WTC11 (cell line): ENCODE results near the gene ACSBG1. TPM values are rescaled to one million over a fixed set of nuclear protein-coding genes. Genes with fewer than 3 reads are reported as not detected.

Experiments used
- ATAC-seq: fragments of 200-7000 bp; cut with Tn5 transposase; 2 replicates; pipeline ENCODE4 v1.10.0; 2021; ENCODE audit warnings: mild to moderate bottlenecking, moderate library complexity
- CTCF ChIA-PET: fragments of 300-600 bp; sonication (Branson Sonifier 250); formaldehyde crosslinking; loops from one replicate; lab custom pipeline; 2021; ENCODE audit warnings: antibody characterized with exemption; lab: Charles Lee
- POLR2A ChIA-PET: fragments of 350-600 bp; sonication (Branson Sonifier 250); formaldehyde crosslinking; loops from one replicate; lab custom pipeline; 2021; ENCODE audit warnings: antibody characterized with exemption; lab: Charles Lee
- DNase-seq: peaks from one replicate; pipeline ENCODE4 v3.0.0; 2021; ENCODE audit warnings: low spot score
- H3K27ac Mint-ChIP-seq: 2 replicates; pipeline ENCODE4 v1.8.0; 2021; ENCODE audit warnings: mixed read lengths
- H3K27me3 Mint-ChIP-seq: 2 replicates; pipeline ENCODE4 v1.8.0; 2021; ENCODE audit warnings: low read depth, mild to moderate bottlenecking, moderate library complexity, mixed read lengths
- H3K36me3 Mint-ChIP-seq: 2 replicates; pipeline ENCODE4 v1.8.0; 2021; ENCODE audit warnings: mixed read lengths
- H3K4me1 Mint-ChIP-seq: 2 replicates; pipeline ENCODE4 v1.8.0; 2022; ENCODE audit warnings: mixed read lengths
- H3K4me3 Mint-ChIP-seq: 2 replicates; pipeline ENCODE4 v1.8.0; 2021; ENCODE audit warnings: mild to moderate bottlenecking, moderate library complexity, mixed read lengths
- H3K9me3 Mint-ChIP-seq: 2 replicates; pipeline ENCODE4 v1.8.0; 2021; ENCODE audit warnings: mixed read lengths
- CDX4 ChIP-seq: fragments of 250-450 bp; sonication (Bioruptor Pico); IDR thresholded peaks from 2 replicates; pipeline ENCODE4 v1.9.0; 2021; ENCODE audit warnings: moderate library complexity, mild to moderate bottlenecking, inconsistent platforms, borderline replicate concordance
- ETV6 ChIP-seq: sonication (generic); formaldehyde crosslinking; IDR thresholded peaks from 2 replicates; pipeline ENCODE4 v1.8.1; 2022; ENCODE audit warnings: mild to moderate bottlenecking, missing genetic modification reagents
- MXD4 ChIP-seq: fragments of 250-450 bp; sonication (Bioruptor Pico); IDR thresholded peaks from 2 replicates; pipeline ENCODE4 v1.8.0; 2021; ENCODE audit warnings: mild to moderate bottlenecking, moderate library complexity, borderline replicate concordance
- SOX15 ChIP-seq: fragments of 250-450 bp; sonication (Bioruptor Pico); IDR thresholded peaks from 2 replicates; pipeline ENCODE4 v1.9.0; 2021; ENCODE audit warnings: mild to moderate bottlenecking
- TEAD4 ChIP-seq: sonication (generic); formaldehyde crosslinking; IDR thresholded peaks from 2 replicates; pipeline ENCODE4 v1.8.0; 2022; ENCODE audit warnings: mild to moderate bottlenecking, missing genetic modification reagents
- ZBTB21 ChIP-seq: sonication (generic); formaldehyde crosslinking; IDR thresholded peaks from 2 replicates; pipeline ENCODE4 v1.8.1; 2023; ENCODE audit warnings: mild to moderate bottlenecking, missing genetic modification reagents, borderline replicate concordance
- ZNF121 ChIP-seq: sonication (generic); formaldehyde crosslinking; IDR thresholded peaks from 2 replicates; pipeline ENCODE4 v1.8.0; 2023; ENCODE audit warnings: missing genetic modification reagents
- ZNF423 ChIP-seq: fragments of 250-450 bp; sonication (Bioruptor Pico); IDR thresholded peaks from 2 replicates; pipeline ENCODE4 v2.1.2; 2022; ENCODE audit warnings: mild to moderate bottlenecking, moderate library complexity
- total RNA-seq: library from RNA; stranded (reverse); gene quantifications from 3 replicates; pipeline ENCODE4 v1.2.3, GENCODE V29; 2021
- TF ChIP-seq, protein P1 (sequence below): sonication (generic); formaldehyde crosslinking; IDR thresholded peaks from 2 replicates; pipeline ENCODE4 v1.8.1; 2023; ENCODE audit warnings: mild to moderate bottlenecking, missing genetic modification reagents
- TF ChIP-seq, protein P2 (sequence below): sonication (generic); formaldehyde crosslinking; IDR thresholded peaks from 2 replicates; pipeline ENCODE4 v1.8.0; 2023; ENCODE audit warnings: missing genetic modification reagents, mild to moderate bottlenecking, borderline replicate concordance
- TF ChIP-seq, protein P3 (sequence below): fragments of 200-600 bp; IDR thresholded peaks from 2 replicates; pipeline ENCODE4 v1.8.0; 2022; ENCODE audit warnings: antibody characterized with exemption
- TF ChIP-seq, protein P4 (sequence below): sonication (generic); formaldehyde crosslinking; IDR thresholded peaks from 2 replicates; pipeline ENCODE4 v1.8.1; 2023; ENCODE audit warnings: mild to moderate bottlenecking, missing genetic modification reagents, borderline replicate concordance
- TF ChIP-seq, protein P5 (sequence below): sonication (generic); formaldehyde crosslinking; IDR thresholded peaks from 2 replicates; pipeline ENCODE4 v1.8.0; 2022; ENCODE audit warnings: mild to moderate bottlenecking, missing genetic modification reagents

The ACSBG1 gene
- total RNA-seq, 1 experiment from 2014 or later: 5.8 TPM

GRCh38 chr15:78125267-78125666 lies 109.1 kb downstream of the ACSBG1 start:
- Mint-ChIP-seq H3K9me3 (no peaks in the 10 kb centered on the region), H3K4me3 (no peak overlapping the region), H3K36me3 (0 out of 2 replicates have a peak, but pooled peaks cover 7% of the 10 kb centered on the region), H3K27ac (no peak overlapping the region), H3K27me3 (no peaks in the 10 kb centered on the region), H3K4me1 (peaks cover 38% of the 10 kb centered on the region)
- CTCF ChIA-PET: interaction anchor here (0.9 kb wide), 1 partner anchor 12 kb away, joined by 8 read pairs; no protein-coding TSS in a partner anchor
- TF ChIP-seq SOX15: no peak
- TF ChIP-seq, protein P1, sequence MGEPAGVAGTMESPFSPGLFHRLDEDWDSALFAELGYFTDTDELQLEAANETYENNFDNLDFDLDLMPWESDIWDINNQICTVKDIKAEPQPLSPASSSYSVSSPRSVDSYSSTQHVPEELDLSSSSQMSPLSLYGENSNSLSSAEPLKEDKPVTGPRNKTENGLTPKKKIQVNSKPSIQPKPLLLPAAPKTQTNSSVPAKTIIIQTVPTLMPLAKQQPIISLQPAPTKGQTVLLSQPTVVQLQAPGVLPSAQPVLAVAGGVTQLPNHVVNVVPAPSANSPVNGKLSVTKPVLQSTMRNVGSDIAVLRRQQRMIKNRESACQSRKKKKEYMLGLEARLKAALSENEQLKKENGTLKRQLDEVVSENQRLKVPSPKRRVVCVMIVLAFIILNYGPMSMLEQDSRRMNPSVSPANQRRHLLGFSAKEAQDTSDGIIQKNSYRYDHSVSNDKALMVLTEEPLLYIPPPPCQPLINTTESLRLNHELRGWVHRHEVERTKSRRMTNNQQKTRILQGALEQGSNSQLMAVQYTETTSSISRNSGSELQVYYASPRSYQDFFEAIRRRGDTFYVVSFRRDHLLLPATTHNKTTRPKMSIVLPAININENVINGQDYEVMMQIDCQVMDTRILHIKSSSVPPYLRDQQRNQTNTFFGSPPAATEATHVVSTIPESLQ: no peak
- TF ChIP-seq, protein P2, sequence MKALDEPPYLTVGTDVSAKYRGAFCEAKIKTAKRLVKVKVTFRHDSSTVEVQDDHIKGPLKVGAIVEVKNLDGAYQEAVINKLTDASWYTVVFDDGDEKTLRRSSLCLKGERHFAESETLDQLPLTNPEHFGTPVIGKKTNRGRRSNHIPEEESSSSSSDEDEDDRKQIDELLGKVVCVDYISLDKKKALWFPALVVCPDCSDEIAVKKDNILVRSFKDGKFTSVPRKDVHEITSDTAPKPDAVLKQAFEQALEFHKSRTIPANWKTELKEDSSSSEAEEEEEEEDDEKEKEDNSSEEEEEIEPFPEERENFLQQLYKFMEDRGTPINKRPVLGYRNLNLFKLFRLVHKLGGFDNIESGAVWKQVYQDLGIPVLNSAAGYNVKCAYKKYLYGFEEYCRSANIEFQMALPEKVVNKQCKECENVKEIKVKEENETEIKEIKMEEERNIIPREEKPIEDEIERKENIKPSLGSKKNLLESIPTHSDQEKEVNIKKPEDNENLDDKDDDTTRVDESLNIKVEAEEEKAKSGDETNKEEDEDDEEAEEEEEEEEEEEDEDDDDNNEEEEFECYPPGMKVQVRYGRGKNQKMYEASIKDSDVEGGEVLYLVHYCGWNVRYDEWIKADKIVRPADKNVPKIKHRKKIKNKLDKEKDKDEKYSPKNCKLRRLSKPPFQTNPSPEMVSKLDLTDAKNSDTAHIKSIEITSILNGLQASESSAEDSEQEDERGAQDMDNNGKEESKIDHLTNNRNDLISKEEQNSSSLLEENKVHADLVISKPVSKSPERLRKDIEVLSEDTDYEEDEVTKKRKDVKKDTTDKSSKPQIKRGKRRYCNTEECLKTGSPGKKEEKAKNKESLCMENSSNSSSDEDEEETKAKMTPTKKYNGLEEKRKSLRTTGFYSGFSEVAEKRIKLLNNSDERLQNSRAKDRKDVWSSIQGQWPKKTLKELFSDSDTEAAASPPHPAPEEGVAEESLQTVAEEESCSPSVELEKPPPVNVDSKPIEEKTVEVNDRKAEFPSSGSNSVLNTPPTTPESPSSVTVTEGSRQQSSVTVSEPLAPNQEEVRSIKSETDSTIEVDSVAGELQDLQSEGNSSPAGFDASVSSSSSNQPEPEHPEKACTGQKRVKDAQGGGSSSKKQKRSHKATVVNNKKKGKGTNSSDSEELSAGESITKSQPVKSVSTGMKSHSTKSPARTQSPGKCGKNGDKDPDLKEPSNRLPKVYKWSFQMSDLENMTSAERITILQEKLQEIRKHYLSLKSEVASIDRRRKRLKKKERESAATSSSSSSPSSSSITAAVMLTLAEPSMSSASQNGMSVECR (CRISPR knock-in tag): no peak
- no peak for TF ChIP-seq TEAD4 (CRISPR knock-in tag)
- TF ChIP-seq CDX4: no peak
- TF ChIP-seq ETV6 (CRISPR knock-in tag): no peak
- TF ChIP-seq, protein P3, sequence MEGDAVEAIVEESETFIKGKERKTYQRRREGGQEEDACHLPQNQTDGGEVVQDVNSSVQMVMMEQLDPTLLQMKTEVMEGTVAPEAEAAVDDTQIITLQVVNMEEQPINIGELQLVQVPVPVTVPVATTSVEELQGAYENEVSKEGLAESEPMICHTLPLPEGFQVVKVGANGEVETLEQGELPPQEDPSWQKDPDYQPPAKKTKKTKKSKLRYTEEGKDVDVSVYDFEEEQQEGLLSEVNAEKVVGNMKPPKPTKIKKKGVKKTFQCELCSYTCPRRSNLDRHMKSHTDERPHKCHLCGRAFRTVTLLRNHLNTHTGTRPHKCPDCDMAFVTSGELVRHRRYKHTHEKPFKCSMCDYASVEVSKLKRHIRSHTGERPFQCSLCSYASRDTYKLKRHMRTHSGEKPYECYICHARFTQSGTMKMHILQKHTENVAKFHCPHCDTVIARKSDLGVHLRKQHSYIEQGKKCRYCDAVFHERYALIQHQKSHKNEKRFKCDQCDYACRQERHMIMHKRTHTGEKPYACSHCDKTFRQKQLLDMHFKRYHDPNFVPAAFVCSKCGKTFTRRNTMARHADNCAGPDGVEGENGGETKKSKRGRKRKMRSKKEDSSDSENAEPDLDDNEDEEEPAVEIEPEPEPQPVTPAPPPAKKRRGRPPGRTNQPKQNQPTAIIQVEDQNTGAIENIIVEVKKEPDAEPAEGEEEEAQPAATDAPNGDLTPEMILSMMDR: no peak
- no peak for TF ChIP-seq ZNF423 (CRISPR knock-in tag)
- TF ChIP-seq, protein P4, sequence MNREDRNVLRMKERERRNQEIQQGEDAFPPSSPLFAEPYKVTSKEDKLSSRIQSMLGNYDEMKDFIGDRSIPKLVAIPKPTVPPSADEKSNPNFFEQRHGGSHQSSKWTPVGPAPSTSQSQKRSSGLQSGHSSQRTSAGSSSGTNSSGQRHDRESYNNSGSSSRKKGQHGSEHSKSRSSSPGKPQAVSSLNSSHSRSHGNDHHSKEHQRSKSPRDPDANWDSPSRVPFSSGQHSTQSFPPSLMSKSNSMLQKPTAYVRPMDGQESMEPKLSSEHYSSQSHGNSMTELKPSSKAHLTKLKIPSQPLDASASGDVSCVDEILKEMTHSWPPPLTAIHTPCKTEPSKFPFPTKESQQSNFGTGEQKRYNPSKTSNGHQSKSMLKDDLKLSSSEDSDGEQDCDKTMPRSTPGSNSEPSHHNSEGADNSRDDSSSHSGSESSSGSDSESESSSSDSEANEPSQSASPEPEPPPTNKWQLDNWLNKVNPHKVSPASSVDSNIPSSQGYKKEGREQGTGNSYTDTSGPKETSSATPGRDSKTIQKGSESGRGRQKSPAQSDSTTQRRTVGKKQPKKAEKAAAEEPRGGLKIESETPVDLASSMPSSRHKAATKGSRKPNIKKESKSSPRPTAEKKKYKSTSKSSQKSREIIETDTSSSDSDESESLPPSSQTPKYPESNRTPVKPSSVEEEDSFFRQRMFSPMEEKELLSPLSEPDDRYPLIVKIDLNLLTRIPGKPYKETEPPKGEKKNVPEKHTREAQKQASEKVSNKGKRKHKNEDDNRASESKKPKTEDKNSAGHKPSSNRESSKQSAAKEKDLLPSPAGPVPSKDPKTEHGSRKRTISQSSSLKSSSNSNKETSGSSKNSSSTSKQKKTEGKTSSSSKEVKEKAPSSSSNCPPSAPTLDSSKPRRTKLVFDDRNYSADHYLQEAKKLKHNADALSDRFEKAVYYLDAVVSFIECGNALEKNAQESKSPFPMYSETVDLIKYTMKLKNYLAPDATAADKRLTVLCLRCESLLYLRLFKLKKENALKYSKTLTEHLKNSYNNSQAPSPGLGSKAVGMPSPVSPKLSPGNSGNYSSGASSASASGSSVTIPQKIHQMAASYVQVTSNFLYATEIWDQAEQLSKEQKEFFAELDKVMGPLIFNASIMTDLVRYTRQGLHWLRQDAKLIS (CRISPR knock-in tag): no peak
- TF ChIP-seq, protein P5, sequence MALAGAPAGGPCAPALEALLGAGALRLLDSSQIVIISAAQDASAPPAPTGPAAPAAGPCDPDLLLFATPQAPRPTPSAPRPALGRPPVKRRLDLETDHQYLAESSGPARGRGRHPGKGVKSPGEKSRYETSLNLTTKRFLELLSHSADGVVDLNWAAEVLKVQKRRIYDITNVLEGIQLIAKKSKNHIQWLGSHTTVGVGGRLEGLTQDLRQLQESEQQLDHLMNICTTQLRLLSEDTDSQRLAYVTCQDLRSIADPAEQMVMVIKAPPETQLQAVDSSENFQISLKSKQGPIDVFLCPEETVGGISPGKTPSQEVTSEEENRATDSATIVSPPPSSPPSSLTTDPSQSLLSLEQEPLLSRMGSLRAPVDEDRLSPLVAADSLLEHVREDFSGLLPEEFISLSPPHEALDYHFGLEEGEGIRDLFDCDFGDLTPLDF (CRISPR knock-in tag): no peak
- TF ChIP-seq MXD4 (CRISPR knock-in tag): no peak
- TF ChIP-seq ZNF121: no peak
- no peak for TF ChIP-seq ZBTB21
- ATAC-seq (no peak), DNase-seq (no peak)
- POLR2A ChIA-PET: no interaction called here
